ENCODE results near the gene CLIC1.

CLIC1 gene

GRCh38 chr6:31723245-31723979 lies 12.9 kb downstream of the CLIC1 start, which contains the start of gene MPIG6B:
Gene MPIG6B (plus strand): TSS chr6:31723373. CDS start chr6:31723384, 11 bp downstream.
- ChIA-PET CTCF (no interaction called here), POLR2A (interaction anchor here (0.7 to 1.1 kb wide), 2 partner anchors 8 to 10 kb away, joined by 3 read pairs; partner anchors contain the start of gene LY6G6D)
- TF ChIP-seq CTBP1 (IDR thresholded peaks at IDR 0.05; ENCODE audit: borderline replicate concordance) (no peak), SUZ12 (IDR thresholded peaks at IDR 0.05) (no peak), BHLHE40 (IDR thresholded peaks at IDR 0.05; ENCODE audit: borderline replicate concordance) (no peak), FOXA1 (IDR thresholded peaks at IDR 0.05) (no peak), NFRKB (IDR thresholded peaks at IDR 0.05) (no peak), ARNT (IDR thresholded peaks at IDR 0.05) (no peak), LEF1 (IDR thresholded peaks at IDR 0.05; ENCODE audit: borderline replicate concordance) (no peak), FOXK2 (IDR thresholded peaks at IDR 0.05) (no peak), HDGF (IDR thresholded peaks at IDR 0.05; ENCODE audit: borderline replicate concordance) (no peak), ZNF384 (IDR thresholded peaks at IDR 0.05) (no peak), PKNOX1 (IDR thresholded peaks at IDR 0.05) (no peak), SP1 (IDR thresholded peaks at IDR 0.05) (no peak), L3MBTL2 (conservative IDR thresholded peaks at IDR 0.05) (no peak), ELF4 (IDR thresholded peaks at IDR 0.05) (no peak), FOXM1 (IDR thresholded peaks at IDR 0.05; ENCODE audit: borderline replicate concordance) (no peak), TARDBP (IDR thresholded peaks at IDR 0.05) (no peak)
- no peak for DNase-seq (ENCODE audit: extremely low spot score)

GRCh38 chr6:31722173-31722572 lies 14.2 kb downstream of the CLIC1 start:
- ChIA-PET POLR2A (interaction anchor here (1.2 kb wide), 1 partner anchor 7 kb away, joined by 3 read pairs; no protein-coding TSS in a partner anchor), CTCF (no interaction called here)
- TF ChIP-seq BHLHE40 (IDR thresholded peaks at IDR 0.05; ENCODE audit: borderline replicate concordance) (no peak), L3MBTL2 (conservative IDR thresholded peaks at IDR 0.05) (no peak), FOXK2 (IDR thresholded peaks at IDR 0.05) (no peak), ELF4 (IDR thresholded peaks at IDR 0.05) (no peak), FOXA1 (IDR thresholded peaks at IDR 0.05) (no peak), TARDBP (IDR thresholded peaks at IDR 0.05) (no peak), HDGF (IDR thresholded peaks at IDR 0.05; ENCODE audit: borderline replicate concordance) (no peak), PKNOX1 (IDR thresholded peaks at IDR 0.05) (no peak), SP1 (IDR thresholded peaks at IDR 0.05) (no peak), NFRKB (IDR thresholded peaks at IDR 0.05) (no peak), FOXM1 (IDR thresholded peaks at IDR 0.05; ENCODE audit: borderline replicate concordance) (no peak), ZNF384 (IDR thresholded peaks at IDR 0.05) (no peak), SUZ12 (IDR thresholded peaks at IDR 0.05) (no peak)

GRCh38 chr6:31721351-31722020 lies 14.8 kb downstream of the CLIC1 start, which contains the start of gene LY6G6C:
Gene LY6G6C (minus strand): TSS chr6:31721746. CDS start chr6:31721679, 67 bp downstream.
- TF ChIP-seq SP1 (IDR thresholded peaks at IDR 0.05) = no peak
- no peak for TF ChIP-seq FOXA1 (IDR thresholded peaks at IDR 0.05)
- no peak for TF ChIP-seq PKNOX1 (IDR thresholded peaks at IDR 0.05)
- TF ChIP-seq CTBP1 (IDR thresholded peaks at IDR 0.05; ENCODE audit: borderline replicate concordance) = no peak
- TF ChIP-seq NFRKB (IDR thresholded peaks at IDR 0.05) = no peak
- no peak for TF ChIP-seq FOXM1 (IDR thresholded peaks at IDR 0.05; ENCODE audit: borderline replicate concordance)
- TF ChIP-seq BHLHE40 (IDR thresholded peaks at IDR 0.05; ENCODE audit: borderline replicate concordance) = no peak
- TF ChIP-seq LEF1 (IDR thresholded peaks at IDR 0.05; ENCODE audit: borderline replicate concordance) = no peak
- no peak for TF ChIP-seq ARNT (IDR thresholded peaks at IDR 0.05)
- no peak for TF ChIP-seq ELF4 (IDR thresholded peaks at IDR 0.05)
- ChIA-PET POLR2A (interaction anchor here (0.7 to 1.2 kb wide), 2 partner anchors 8 to 25 kb away, joined by 3 read pairs; no protein-coding TSS in a partner anchor), CTCF (no interaction called here)
- DNase-seq (ENCODE audit: extremely low spot score) = no peak

More at GRCh38 chr6:31722173-31722572, 14.2 kb downstream of the CLIC1 start:
- DNase-seq (ENCODE audit: extremely low spot score) = no peak

GRCh38 chr6:31720196-31720770 lies 16.0 kb downstream of the CLIC1 start:
- CTCF ChIA-PET = no interaction called here
- POLR2A ChIA-PET = interaction anchor here (1.0 kb wide), 1 partner anchor 9 kb away, joined by 3 read pairs; no protein-coding TSS in a partner anchor

More at GRCh38 chr6:31720196-31720770, 16.0 kb downstream of the CLIC1 start:
- DNase-seq (ENCODE audit: extremely low spot score) = no peak
- TF ChIP-seq FOXM1 (IDR thresholded peaks at IDR 0.05; ENCODE audit: borderline replicate concordance) = no peak
- no peak for TF ChIP-seq ELF4 (IDR thresholded peaks at IDR 0.05)
- TF ChIP-seq ARNT (IDR thresholded peaks at IDR 0.05) = no peak
- no peak for TF ChIP-seq ZNF384 (IDR thresholded peaks at IDR 0.05)
- TF ChIP-seq FOXA1 (IDR thresholded peaks at IDR 0.05) = no peak
- no peak for TF ChIP-seq HDGF (IDR thresholded peaks at IDR 0.05; ENCODE audit: borderline replicate concordance)
- TF ChIP-seq SUZ12 (IDR thresholded peaks at IDR 0.05) = no peak
- no peak for TF ChIP-seq BHLHE40 (IDR thresholded peaks at IDR 0.05; ENCODE audit: borderline replicate concordance)
- no peak for TF ChIP-seq NFRKB (IDR thresholded peaks at IDR 0.05)
- TF ChIP-seq PKNOX1 (IDR thresholded peaks at IDR 0.05) = no peak
- no peak for TF ChIP-seq L3MBTL2 (conservative IDR thresholded peaks at IDR 0.05)
- no peak for TF ChIP-seq SP1 (IDR thresholded peaks at IDR 0.05)
- no peak for TF ChIP-seq FOXK2 (IDR thresholded peaks at IDR 0.05)
